A204.1 (cell line): ENCODE results near the gene SIRPA.

Experiments
- FAIRE-seq: peaks from 2 replicates; lab custom pipeline; 2012; peaks lifted over from hg19 to GRCh38; lab: Jason Lieb, UNC

SIRPA gene

DNA sequence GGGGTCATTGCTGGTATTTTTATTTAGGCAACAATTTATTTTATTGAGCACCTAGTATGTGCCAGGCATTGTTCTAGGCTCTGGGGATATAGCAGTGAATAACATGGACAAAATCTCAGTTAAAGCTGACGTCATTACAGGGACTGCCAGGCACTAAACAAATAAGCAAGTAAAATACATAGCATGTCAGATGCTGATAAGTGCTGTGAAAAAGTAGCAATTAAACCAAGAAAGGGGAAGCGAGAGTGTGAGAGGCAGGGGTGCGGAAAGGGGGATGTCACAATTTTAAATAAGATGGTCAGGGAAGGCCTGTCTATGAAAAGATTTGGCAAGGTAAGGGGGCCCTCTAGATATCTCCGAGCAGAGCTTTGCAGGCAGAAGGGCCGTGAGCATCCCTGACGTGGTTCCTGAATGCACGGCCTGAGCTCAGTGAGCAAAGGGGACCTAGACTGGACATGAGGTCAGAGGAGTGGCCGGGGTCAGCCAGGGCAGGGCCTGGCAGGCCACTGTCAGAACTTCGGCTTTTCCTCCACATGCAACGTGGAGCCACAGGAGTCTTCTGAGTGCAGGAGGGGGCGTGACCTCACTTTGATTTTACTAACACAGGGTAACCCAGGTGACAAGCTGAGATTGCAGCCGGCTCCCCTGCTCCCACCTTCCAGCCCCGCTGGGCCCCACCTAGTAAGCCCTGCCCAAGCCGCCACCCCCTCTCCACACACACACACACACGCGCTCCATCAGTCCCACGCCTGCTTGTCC, 24.2 kb upstream of the SIRPA start:
- FAIRE-seq = no peak

DNA sequence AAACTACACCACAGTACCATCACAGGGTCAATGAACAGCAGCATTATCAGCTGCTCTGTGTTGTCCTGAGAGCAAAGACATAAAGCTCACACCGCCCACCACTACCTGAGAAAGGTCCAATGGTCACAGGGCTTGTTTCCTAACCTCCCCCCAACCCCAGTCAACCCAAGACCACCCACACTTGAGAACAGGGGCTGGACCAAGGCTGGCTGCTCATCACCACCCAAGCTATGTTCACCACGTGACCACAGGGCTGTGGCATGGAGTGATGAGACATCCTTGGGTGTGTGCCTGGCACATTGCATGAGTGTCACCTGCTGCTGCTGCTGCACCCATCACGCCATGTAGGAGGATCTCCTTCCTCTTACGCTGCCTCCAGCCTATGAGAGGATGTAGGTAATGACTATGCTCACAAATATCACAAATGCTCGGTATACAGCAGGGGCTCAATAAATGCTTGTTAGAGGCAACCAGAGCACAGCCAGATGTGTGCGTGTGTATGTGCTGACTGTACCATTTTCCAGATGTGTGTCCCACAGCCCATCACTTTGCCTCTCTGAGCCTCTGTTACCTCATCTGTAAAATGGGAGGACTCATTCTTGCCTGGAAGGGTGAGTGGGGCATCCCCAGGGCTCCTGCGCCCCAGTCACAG, 23.3 kb upstream of the SIRPA start:
- FAIRE-seq = no peak

DNA sequence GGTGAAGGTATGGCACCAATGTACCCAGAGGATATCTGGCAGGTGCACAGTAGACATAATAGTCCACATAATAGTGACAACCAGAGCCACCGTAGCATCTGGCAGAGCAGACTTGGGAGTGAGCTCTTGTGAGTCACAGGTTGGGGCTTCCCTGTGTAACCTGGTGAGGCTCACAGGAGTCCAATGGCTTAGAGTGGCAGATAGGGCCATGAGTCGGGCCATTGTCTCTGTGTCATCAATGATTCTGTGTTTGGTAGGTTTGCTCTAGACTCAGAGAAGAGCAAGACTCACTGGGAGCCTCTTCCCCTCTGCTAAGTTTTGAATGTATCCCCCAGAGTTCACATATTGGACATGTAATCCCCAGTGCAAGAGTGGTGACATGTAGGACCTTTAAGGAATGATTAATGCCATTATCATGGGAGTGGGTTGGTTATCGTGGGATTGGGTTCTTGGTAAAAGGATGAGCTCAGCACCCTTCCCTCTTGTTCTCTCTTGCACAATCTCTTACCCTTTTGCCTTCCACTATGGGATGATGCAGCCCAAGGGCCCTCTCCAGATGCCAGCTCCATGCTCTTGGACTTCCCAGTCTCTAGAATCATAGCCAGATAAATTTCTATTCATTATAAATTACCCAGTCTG, 22.6 kb upstream of the SIRPA start:
- no peak for FAIRE-seq

DNA sequence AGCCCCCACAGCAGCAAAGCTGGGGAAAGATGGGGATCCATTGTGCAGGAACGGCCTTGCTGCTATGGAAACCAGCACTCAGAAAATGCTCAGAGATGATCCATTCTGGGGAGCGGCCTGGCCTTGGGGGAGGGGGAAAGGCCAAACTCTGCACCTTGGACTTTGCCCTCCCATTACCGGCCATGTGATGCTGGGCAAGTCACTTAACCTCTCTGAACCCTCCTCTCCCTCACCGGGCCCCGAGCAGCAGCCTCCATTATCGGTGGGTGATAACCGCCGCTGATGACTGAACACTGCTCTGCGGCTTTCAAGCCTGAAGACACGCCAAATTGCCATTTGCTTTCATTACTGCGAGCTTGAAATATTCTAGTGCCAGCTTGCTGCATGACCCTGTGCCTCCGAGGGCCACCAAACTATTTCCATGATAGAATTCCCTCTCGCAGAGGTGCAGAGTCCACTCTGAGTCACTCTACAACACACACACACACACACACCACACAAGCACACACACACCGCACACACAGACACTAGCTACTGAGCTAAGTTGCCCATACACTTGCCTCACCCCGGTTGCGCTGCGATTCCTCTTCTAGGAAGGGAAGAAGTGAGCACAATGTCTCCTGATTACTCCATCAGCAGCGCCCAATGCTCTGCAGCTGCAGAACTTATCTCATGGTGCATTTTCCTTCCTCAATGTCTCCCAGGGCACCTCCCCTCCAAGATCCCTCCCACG, 20.6 kb upstream of the SIRPA start:
- FAIRE-seq = no peak

DNA sequence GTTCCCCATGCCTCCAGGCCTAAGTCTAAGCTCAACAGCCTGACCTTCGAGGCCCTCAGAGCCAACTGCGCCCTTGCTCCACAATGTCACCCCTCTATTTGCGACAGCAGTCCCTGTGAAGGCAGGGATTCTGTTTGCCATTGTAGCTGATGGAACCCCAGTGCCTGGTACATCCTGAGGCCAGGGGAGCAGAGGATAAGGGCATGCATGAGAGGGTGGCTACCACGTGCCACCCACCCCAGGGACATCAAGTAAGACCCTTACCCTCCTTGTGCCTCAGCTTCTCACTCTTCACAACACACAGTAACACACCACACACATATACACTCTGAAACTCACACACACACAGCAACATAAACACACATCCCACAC, 20.0 kb upstream of the SIRPA start:
- FAIRE-seq = no peak

DNA sequence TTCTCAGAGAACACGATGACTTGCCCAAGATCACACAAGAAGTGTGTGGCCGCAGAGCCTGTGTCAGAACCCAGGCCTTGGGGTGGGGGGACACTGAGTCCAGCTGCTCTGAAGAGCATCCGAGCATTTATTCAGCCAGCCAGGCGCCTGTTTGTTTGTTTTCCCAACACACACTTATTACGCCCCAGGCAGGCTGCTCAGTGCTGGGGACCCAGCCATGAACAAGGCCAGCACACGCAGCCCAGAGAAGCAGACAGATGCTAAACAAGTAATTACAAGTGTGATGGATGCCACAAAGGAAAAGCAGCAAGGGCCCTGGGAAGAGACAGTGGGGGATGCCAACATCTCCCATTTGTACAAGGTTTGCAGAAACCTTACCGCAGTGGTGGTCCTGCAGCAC, 19.4 kb upstream of the SIRPA start:
- FAIRE-seq = no peak

DNA sequence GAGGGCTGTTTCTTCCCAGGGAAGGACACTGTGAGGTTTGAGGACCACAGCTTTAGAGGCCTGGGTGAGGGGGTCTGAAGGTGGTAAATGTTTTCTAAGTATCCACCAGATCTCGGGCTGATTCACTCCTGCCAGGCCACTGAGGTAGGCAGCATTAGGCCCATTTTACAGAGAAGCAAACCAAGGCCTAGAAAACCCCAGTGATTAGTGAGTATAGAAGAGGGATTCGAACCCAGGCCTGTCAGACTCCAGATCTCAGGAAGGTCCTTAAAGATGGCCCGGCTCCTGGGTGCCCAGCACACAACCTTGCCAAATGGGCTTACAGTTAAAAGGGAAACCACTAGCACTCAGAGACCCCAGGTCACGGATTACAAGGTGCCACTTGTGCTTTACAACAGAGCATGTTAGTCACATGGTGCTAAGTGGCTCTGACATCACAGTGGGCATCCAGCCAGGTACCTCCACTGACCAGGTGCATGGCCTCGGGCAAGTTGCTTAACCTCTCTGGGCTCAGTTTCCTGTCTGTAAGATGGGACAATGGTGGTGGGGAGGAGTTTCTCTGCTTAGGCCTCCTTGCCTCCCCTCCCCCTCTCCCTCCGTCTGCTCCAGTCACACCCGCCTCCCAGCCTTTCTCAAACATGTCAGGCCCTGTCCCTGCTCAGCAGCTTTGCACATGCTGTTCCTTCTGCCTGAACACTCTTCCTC, 18.8 kb upstream of the SIRPA start:
- FAIRE-seq = no peak

DNA sequence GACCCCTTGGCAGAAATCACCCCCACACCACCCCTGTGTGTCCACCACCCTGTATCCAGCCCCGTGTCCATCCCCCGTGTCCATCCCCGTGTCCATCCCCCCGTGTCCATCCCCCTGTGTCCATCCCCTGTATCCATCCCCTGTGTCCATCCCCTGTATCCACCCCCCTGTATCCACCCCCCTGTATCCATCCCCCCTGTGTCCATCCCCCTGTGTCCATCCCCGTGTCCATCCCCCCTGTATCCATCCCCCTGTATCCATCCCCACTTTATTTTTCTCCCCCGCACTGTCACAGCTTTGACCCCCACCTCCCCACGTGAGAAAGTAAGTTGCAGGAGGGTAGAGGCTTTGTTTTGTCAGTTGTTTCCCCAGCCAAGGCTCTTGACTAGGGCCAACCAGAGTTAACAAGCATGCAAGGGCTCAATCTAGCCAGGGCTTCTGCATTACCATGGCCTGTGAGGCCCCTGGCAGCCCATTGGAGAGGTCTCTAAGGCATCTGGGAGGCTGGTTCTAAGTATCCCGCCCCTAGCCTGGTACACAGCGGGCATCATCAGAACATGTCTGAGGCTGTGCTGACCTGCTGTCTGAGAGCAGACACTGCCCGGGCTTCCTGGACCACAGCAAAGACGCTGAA, 18.1 kb upstream of the SIRPA start:
- no peak for FAIRE-seq

DNA sequence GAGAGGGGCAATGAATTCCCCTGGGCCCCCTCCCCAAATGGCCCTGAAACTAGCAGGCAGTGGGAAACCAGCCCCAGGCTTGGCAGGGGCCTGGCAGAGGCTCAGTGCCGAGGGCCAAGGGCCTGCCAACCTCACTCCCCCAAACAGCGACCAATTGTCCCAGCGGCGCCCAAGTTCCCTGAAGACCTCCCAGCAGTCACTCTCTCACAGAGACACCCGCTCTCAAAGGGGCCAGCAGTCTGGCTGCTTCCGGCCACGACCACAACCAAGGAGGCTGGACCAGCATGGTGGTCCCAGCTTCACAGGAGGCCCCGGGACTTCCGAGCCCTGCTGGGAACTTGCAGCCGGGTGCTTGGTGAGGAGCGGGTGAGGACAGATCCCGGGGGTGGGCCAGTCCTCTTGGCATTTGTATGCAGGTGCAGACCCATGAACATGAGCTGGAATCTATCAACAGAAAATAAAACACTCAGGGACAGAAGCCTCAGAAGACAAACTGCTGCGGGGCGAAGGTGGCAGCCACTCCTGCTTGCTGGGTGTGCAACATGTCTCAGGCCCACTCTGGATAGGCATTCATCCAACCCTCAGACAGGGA, 17.5 kb upstream of the SIRPA start:
- no peak for FAIRE-seq

DNA sequence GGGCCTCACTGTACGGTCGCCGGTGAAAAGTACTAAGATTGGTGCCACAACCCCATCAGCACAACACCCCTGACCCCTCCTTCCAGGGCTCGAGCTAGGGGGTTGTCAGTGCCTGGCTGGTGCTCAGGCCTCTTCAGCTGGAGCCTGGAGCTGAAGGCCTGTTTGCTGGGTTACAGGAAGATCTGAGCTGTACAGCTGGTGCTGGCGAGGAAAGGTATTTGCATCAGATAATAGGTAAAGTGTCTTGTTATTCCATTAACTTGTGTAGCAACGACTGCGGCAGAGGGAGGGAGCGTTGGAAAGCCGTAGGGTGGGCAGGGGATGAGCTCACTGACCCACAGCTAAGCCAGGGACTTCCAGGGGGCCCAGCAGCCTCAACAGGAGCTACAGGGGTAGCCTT, 15.8 kb upstream of the SIRPA start:
- FAIRE-seq = no peak

DNA sequence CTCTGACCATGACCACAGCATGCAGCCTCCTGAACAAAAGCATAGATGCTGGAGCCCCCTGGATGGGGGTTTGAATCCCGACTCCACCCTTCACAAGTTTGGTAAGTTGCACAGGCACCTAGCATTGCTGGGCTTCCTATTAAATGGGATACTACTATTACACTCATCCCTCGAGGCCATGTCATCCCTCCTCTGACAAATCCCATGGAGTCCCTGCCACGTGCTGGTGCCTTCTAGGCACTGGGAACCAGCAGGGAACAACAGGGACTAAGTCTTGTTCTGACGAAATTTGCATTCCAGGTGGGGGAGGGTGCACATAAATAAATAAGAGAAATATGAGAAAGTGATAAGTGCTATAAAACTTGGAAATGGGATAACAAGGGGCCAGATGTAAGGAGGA, 15.3 kb upstream of the SIRPA start:
- no peak for FAIRE-seq

DNA sequence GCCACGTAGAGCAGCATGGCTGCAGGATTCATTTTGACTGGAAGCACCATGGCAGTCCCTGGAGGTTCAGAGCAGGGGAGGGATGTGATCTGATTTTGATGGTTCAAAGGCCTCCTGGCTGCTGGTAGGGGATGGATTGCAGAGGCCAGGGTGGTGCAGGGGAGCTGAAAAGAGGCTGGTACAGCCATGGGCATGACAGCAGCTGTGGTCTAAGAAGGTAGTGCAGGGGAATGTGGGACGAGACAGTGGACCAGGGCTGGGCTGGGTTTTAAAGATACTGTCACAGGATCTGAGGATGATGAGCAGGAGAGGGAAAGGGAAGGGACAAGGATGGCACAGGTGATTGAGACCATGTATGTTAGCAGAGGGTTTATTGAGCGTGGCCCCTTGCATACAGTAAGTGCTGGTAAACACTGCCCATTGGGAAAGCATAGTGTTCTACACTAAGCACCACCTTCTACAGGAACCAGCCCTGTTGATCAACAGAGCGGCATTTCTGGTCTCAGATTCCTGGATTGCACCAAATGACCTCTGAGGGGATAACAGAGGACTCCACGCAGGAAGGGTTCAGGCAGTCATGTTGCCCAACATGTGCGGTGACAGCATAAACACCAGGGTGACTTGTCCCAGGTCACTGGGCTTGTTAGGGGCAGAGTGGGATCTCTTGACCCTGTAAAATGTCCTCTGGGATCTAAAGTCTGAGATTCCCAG, 14.5 kb upstream of the SIRPA start:
- FAIRE-seq = no peak

DNA sequence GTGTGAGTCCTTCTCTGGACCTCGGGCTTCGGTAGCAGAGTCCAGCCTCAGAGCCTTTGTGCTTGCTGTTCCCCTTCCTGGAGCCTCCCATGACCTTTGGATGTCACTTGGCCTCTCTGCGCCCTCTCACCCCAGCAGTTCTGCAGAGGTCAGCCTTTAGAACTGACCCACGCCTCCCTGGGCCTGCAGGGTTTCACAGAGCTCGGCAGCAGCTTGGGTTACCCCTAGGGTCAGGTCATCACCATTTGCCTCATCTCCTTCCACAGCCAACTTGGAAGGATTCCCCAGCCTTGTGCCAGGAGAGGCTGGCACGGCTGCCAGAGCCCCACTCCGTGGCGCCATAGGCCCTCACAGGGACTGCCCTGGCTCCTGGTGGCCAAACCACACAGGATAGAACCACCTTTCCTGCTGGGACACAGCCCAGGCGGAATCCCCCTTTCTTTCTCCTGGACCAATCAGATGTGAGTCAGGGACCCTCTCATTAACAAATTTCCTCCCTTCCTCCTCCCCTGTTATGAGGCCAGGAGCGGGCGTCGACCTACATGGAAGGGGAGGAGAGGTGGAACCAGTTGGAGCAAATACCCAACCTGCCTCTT, 13.9 kb upstream of the SIRPA start:
- no peak for FAIRE-seq

DNA sequence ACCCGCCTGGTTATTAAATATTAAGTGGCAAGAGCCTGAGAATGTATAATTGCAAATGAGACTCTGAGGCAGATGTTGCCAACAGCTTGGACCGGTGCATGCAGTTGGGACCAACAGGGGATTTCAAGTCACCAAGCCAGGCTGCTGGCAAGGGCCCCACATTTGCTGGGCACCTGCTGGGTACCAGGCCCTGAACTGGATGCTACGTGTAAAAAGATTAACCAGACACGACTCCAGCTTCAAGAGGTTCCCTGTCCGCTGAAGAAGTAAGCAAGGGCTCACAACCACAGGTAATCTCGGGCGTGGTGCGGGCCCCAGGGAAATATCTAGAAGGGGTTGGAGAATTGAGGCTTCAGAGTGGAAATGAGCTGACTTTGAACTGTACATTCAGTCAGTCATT, 13.2 kb upstream of the SIRPA start:
- FAIRE-seq = no peak

DNA sequence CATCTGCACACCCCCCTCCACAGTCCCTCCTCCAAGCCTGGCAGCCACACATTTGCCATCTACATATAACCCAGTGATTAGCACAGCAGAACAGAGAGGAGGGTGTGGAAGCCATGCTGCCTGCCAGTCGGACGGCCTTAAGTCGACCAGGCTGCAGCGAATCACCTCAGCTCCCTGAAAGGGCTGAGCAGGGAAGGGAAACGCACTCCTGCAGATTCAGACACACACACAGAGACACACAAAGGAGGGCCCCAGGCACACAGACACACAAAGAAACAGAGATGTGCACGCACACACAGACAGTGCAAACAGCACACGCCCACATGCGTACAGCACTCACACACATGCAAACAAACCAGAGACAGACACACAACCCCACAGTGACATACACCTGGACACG, 11.2 kb upstream of the SIRPA start:
- no peak for FAIRE-seq

DNA sequence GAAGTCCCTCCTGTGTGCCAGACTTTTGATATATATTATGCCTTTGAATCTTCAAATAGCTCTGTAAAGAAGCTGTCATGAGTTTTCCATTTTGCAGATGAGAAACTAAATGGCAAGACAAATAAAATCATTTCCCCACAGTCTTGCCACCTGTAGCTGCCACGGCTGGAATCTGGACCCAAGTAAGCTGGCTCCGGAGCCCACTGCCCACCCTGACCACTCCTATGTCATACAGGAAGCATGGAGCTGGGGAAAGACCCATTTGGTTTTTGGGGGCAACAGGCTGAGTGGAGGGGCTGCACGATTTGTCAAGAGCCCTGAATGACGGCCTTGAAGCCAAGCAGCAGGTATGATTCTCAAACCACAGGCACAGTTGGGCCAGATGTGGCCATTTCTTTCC, 10.0 kb upstream of the SIRPA start:
- no peak for FAIRE-seq

DNA sequence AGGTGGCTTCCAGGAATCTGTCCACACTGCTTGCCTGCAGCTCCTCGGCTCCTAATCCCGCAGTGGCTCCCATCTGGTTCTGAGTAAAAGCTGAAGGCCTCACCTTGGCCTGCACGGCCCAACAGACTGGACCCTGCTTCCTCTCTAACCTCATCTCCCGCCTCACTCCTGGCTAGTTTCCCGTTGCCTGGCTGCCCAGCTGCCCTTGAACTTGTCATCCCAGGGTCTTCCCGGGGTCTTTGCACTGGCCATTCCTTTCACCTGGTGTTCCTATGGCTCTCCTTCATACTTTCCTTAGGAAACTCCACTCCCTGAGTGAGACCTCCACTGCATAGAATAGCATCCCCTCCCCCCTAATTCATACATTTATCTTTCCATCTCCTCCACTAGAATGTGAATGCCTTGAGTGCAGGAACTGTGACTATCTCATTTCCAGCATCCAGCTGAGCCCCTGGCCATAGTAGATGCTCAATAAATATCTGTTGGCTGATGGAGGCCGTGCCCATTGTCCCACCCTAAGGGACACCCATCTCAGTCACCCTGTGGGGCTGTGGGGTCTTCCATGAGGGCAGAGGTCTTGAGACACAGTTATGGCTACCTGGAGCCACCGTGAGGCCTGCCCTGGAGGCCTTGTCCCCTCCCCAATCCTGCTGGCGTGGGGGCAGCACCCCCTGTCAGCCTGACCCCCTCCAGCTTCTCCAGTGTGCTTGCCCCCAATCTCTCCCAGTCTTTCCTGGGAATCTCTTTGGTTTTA, 9.1 kb upstream of the SIRPA start:
- FAIRE-seq = no peak

DNA sequence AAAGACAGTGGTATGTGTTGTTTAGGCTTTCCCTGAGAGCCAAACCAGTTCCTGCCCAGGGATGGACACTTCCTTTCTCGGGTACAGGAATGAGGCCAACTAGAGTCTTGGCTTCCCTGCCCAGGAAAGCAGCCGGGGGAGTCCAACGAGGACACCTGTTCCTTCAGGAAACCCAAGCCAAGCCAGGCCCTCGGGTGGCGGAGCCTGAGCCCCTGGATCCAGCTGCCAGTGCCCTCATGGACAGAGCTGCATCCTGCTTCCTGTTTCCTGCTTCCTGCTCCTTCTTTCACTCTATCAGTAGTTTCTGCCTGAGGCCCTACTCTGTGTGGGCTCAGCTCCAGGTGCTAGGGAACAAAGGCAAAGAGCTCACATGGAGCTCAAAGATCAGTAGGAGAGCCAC, 7.9 kb upstream of the SIRPA start:
- FAIRE-seq = no peak

DNA sequence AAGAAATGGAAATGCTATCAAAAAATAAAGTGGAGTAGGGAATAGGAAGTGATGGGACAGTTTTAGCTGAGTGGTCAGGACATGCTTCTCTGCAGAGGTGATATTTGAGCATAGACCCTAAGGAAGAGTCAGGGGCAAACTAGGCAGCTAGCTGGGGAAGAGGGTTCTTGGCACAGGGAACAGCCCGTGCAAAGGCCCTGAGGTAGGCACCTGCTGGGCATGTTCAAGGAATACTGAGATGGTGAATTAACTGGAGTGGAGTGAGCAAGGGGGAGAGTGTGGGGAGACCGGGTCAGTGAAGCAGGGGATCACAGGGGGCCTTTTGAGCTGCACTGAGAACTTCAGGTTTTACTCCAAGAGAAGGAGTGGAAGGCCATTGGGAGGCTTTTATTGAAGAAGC, 7.5 kb upstream of the SIRPA start:
- FAIRE-seq = no peak
